K562 (cell line): Measurements from ENCODE around the gene RAB3C. TPM values are rescaled to one million over a fixed set of nuclear protein-coding genes. Genes with fewer than 3 reads are reported as not detected.

Experiments
- ATAC-seq: fragments of 200-7000 bp; cut with Tn5 transposase; 3 replicates; pipeline ENCODE4 v1.9.1; 2020; ENCODE audit warnings: moderate library complexity
- BruUV-seq: library from RNA; stranded (reverse); fragments of 400-500 nt; replicated peaks from 2 replicates; lab custom pipeline; 2021; lab: Mats Ljungman, UMichigan
- CTCF ChIA-PET: fragments of 300-600 bp; formaldehyde crosslinking; extraction: SDS; loops from one replicate; lab custom pipeline; 2021; ENCODE audit warnings: low intra/inter-chr PET ratio; lab: Yijun Ruan, JAX
- POLR2A ChIA-PET: fragments of 300-600, 350-650 bp; sonication (Branson Sonifier 250); formaldehyde crosslinking; extraction: SDS; loops from one replicate; lab custom pipeline; 2021; ENCODE audit warnings: antibody characterized with exemption, inconsistent platforms; lab: Yijun Ruan, JAX
- DNase-seq, 4 experiments: peaks; one replicate each; pipeline versions ENCODE4 v3.0.0 to v3.0.0-alpha.2; 2011 to 2018; ENCODE audit warnings: low spot score in 3 of 4, mixed read lengths in 3 of 4; ENCODE audit errors: extremely low read depth in 1 of 4
- FAIRE-seq: peaks from 2 replicates; lab custom pipeline; 2011; peaks lifted over from hg19 to GRCh38; lab: Jason Lieb, UNC
- H2AFZ ChIP-seq: 2 replicates; pipeline ENCODE4 v1.6.0; 2011; ENCODE audit warnings: low read depth, low read length, control low read depth, inconsistent platforms
- H3K27ac ChIP-seq: fragments of 200-600 bp; 3 replicates; pipeline ENCODE4 v1.8.0; 2011; ENCODE audit warnings: low read depth, mild to moderate bottlenecking, control low read depth, inconsistent platforms, low read length, moderate library complexity, mixed read lengths; ENCODE audit errors: extremely low read depth
- H3K27me3 ChIP-seq, 2 experiments: fragments of 300-600 bp in 1 of 2; 2 replicates in 1 of 2; 3 replicates in 1 of 2; pipeline versions ENCODE4 v1.6.0 to v1.8.0; 2011; ENCODE audit warnings: inconsistent platforms in 2 of 2, low read length in 2 of 2, mild to moderate bottlenecking in 1 of 2, mixed read lengths in 1 of 2, moderate library complexity in 1 of 2; ENCODE audit not compliant: control insufficient read depth in 2 of 2, insufficient read depth in 2 of 2
- H3K36me3 ChIP-seq: fragments of 300-600 bp; 3 replicates; pipeline ENCODE4 v1.8.0; 2011; ENCODE audit warnings: mild to moderate bottlenecking, low read length, inconsistent platforms; ENCODE audit not compliant: control insufficient read depth, insufficient read depth
- H3K4me1 ChIP-seq, 2 experiments: fragments of 200-600 bp in 1 of 2; replicated peaks in 1 of 2; 2 replicates in 1 of 2; 3 replicates in 1 of 2; pipeline versions ENCODE4 v1.5.1 to v1.8.0; 2011; ENCODE audit warnings: inconsistent platforms in 2 of 2, low read length in 2 of 2, mild to moderate bottlenecking in 1 of 2, mixed read lengths in 1 of 2, moderate library complexity in 1 of 2; ENCODE audit not compliant: control insufficient read depth in 2 of 2, insufficient read depth in 2 of 2
- H3K4me2 ChIP-seq: 2 replicates; pipeline ENCODE4 v1.6.1; 2011; ENCODE audit warnings: low read length, control low read depth, inconsistent platforms, mixed read lengths; ENCODE audit not compliant: insufficient read depth
- H3K4me3 ChIP-seq: fragments of 200-600 bp; sonication (generic), shearing (Covaris generic); 2 replicates; pipeline ENCODE4 v1.5.1; 2016; ENCODE audit warnings: control low read depth, inconsistent platforms
- H3K79me2 ChIP-seq: fragments of 200-600 bp; 3 replicates; pipeline ENCODE4 v1.8.0; 2011; ENCODE audit warnings: low read length, inconsistent platforms; ENCODE audit not compliant: control insufficient read depth, insufficient read depth
- H3K9ac ChIP-seq, 2 experiments: 2 replicates each; pipeline versions ENCODE4 v1.6.0 to v1.6.1; 2011; ENCODE audit warnings: low read depth in 2 of 2, low read length in 2 of 2, control low read depth in 1 of 2, inconsistent platforms in 1 of 2, mild to moderate bottlenecking in 1 of 2, mixed read lengths in 1 of 2; ENCODE audit not compliant: insufficient read depth in 1 of 2
- H3K9me1 ChIP-seq: one replicate; pipeline ENCODE4 v1.6.0; 2011; ENCODE audit warnings: inconsistent platforms, mild to moderate bottlenecking, low read length, moderate library complexity; ENCODE audit not compliant: control insufficient read depth, insufficient read depth
- H3K9me3 ChIP-seq: replicated peaks from 2 replicates; pipeline ENCODE4 v1.5.1; 2011; ENCODE audit warnings: low read depth, low read length, inconsistent platforms; ENCODE audit not compliant: control insufficient read depth, insufficient read depth
- H4K20me1 ChIP-seq: replicated peaks from 2 replicates; pipeline ENCODE4 v1.6.1; 2011; ENCODE audit warnings: low read length, inconsistent platforms, mixed read lengths; ENCODE audit not compliant: control insufficient read depth, insufficient read depth
- ATF2 ChIP-seq: sonication (generic); formaldehyde crosslinking; IDR thresholded peaks from 2 replicates; pipeline ENCODE4 v1.8.1; 2022; ENCODE audit warnings: missing genetic modification reagents
- CAMTA2 ChIP-seq: fragments of 250-450 bp; sonication (Bioruptor Pico); conservative IDR thresholded peaks from 2 replicates; pipeline ENCODE4 v1.5.1; 2022
- CTBP1 ChIP-seq: fragments of 450-650 bp; IDR thresholded peaks from 2 replicates; pipeline ENCODE4 v1.6.1; 2016; ENCODE audit warnings: borderline replicate concordance
- ELK3 ChIP-seq: fragments of 450-650 bp; formaldehyde crosslinking; IDR thresholded peaks from 2 replicates; pipeline ENCODE4 v1.4.0; 2020; ENCODE audit warnings: mild to moderate bottlenecking
- EWSR1 ChIP-seq: fragments of 450-650 bp; IDR thresholded peaks from 2 replicates; pipeline ENCODE4 v1.6.1; 2018; ENCODE audit warnings: borderline replicate concordance, mild to moderate bottlenecking, low read depth, moderate library complexity; ENCODE audit not compliant: partially characterized antibody
- HMG20B ChIP-seq: fragments of 250-450 bp; sonication (Bioruptor Pico); IDR thresholded peaks from 2 replicates; pipeline ENCODE4 v1.5.0; 2021; ENCODE audit warnings: mild to moderate bottlenecking
- KHSRP ChIP-seq: fragments of 450-650 bp; IDR thresholded peaks from 2 replicates; pipeline ENCODE4 v1.6.1; 2017
- RNF2 ChIP-seq: sonication (generic); IDR thresholded peaks from 2 replicates; pipeline ENCODE4 v1.6.1; 2016
- SMARCC2 ChIP-seq: fragments of 450-650 bp; IDR thresholded peaks from 2 replicates; pipeline ENCODE4 v1.6.1; 2017; ENCODE audit warnings: antibody characterized with exemption, moderate library complexity, mild to moderate bottlenecking, low read depth
- WHSC1 ChIP-seq: IDR thresholded peaks from one replicate; pipeline ENCODE4 v1.6.1; 2012; ENCODE audit warnings: low read length, control low read depth, inconsistent platforms
- ZNF263 ChIP-seq: sonication (generic); formaldehyde crosslinking; IDR thresholded peaks from 2 replicates; pipeline ENCODE4 v1.8.0; 2022; ENCODE audit warnings: mild to moderate bottlenecking, missing genetic modification reagents, borderline replicate concordance
- ZNF395 ChIP-seq: fragments of 200-800 bp; sonication (Bioruptor generic); IDR thresholded peaks from 2 replicates; pipeline ENCODE4 v1.6.1; 2017; ENCODE audit warnings: missing genetic modification characterization, missing compliant biosample characterization
- WGBS: fragments of 100-300 bp; shearing (Covaris generic); methylation state at CpG from one replicate; pipeline ENCODE4 v1.1.6; 2016; ENCODE audit warnings: low coverage, mixed read lengths; ENCODE audit not compliant: insufficient coverage; ENCODE audit errors: missing lambda C conversion rate; 5-methylcytosine and 5-hydroxymethylcytosine counted together
- in situ Hi-C: fragments of 300-500 bp; cut with MboI; formaldehyde crosslinking; loops from 4 replicates; pipeline ENCODE4 v1.15.0; 2018; ENCODE audit warnings: inconsistent platforms, mixed read lengths
- intact Hi-C: fragments of 100-400 bp; cut with micrococcal nuclease; formaldehyde crosslinking; loops from 2 replicates; pipeline ENCODE4 v1.14.2; 2022
- polyA plus RNA-seq, 8 experiments: library from polyadenylated mRNA; depleted of rRNA in 4 of 8; stranded (reverse) in 5 of 8; unstranded in 3 of 8; fragments of >200 nt; fragmentation: Nextera tagmentation in 2 of 8; fragmentation: Illumina TruSeq in 1 of 8; extraction: Ambion mirVana in 2 of 8; extraction: Trizol in 1 of 8; gene quantifications; 2 replicates each; pipeline versions ENCODE4 v1.2.1 to v1.2.3, GENCODE V29; 2011 to 2014; ENCODE audit warnings: inconsistent platforms in 1 of 8, missing spikeins in 1 of 8
- total RNA-seq, 7 experiments: library from RNA; depleted of rRNA in 6 of 7; stranded (reverse); fragments of >200 nt in 6 of 7; fragmentation: Illumina TruSeq in 2 of 7; extraction: Trizol in 2 of 7; gene quantifications; 2 replicates each; pipeline versions ENCODE4 v1.2.1 to v1.2.3, GENCODE V29; 2011 to 2021; ENCODE audit warnings: low replicate concordance in 1 of 7

Gene RAB3C
- total and polyA plus RNA-seq, 9 of the 15 experiments (the other 6 are each of a cell fraction or from before 2014, with no cell fraction given): not detected

DNA sequence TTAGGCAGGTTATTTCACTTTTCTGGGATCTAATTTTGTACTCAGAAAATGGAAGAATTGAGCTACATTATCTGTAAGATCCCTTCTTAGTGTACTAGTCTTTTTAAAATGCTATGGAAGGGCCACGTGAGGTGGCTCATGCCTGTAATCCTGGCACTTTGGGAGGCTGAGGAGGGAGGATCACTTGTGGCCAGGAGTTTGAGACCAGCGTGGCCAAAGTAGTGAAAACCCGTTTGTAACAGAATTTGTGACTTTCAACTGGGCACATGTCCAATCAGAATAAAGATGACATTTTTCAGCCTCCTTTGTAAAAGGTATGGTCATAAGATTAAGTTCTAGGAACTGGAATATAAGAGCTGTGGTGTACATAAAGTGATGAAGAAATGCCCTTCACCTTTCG lies 3.1 kb upstream of the RAB3C start:
- ChIA-PET POLR2A (no interaction called here), CTCF (no interaction called here)
- H3K36me3 ChIP-seq: no peaks in the 10 kb centered on the region
- H3K9me3 ChIP-seq: no peaks in the 10 kb centered on the region
- no peak overlapping the region for H3K4me3 ChIP-seq
- no peak overlapping the region for H2AFZ ChIP-seq
- BruUV-seq: no TSS peak
- DNase-seq (no peak), ATAC-seq (no peak)
- no peak overlapping the region for H3K4me2 ChIP-seq
- no peaks in the 10 kb centered on the region for H3K9me1 ChIP-seq
- in situ Hi-C loops: no loop called here
- H3K27ac ChIP-seq: no peak overlapping the region
- TF ChIP-seq KHSRP (no peak), ELK3 (CRISPR knock-in tag) (no peak), WHSC1 (no peak), CTBP1 (no peak), EWSR1 (no peak), ATF2 (CRISPR knock-in tag) (no peak), ZNF395 (CRISPR knock-in tag) (no peak), ZNF263 (CRISPR knock-in tag) (no peak), SMARCC2 (no peak), HMG20B (no peak), CAMTA2 (CRISPR knock-in tag) (no peak), RNF2 (no peak)
- TF ChIP-seq, all 486 proteins: peak for 0
- Histone ChIP-seq H3K79me2 (no peaks in the 10 kb centered on the region), H3K9ac (no peak overlapping the region), H3K27me3 (no peaks in the 10 kb centered on the region), H3K4me1 (no peaks in the 10 kb centered on the region), H4K20me1 (no peaks in the 10 kb centered on the region)
- intact Hi-C loops: no loop called here
- no peak for FAIRE-seq
- 3% methylated on average over 4 of the region's 4 CpGs for WGBS
